ENCODE results near the gene TMEM139.

GRCh38 chr7:143281529-143281928, 3.2 kb upstream of the TMEM139 start:
- TF ChIP-seq, protein P1, sequence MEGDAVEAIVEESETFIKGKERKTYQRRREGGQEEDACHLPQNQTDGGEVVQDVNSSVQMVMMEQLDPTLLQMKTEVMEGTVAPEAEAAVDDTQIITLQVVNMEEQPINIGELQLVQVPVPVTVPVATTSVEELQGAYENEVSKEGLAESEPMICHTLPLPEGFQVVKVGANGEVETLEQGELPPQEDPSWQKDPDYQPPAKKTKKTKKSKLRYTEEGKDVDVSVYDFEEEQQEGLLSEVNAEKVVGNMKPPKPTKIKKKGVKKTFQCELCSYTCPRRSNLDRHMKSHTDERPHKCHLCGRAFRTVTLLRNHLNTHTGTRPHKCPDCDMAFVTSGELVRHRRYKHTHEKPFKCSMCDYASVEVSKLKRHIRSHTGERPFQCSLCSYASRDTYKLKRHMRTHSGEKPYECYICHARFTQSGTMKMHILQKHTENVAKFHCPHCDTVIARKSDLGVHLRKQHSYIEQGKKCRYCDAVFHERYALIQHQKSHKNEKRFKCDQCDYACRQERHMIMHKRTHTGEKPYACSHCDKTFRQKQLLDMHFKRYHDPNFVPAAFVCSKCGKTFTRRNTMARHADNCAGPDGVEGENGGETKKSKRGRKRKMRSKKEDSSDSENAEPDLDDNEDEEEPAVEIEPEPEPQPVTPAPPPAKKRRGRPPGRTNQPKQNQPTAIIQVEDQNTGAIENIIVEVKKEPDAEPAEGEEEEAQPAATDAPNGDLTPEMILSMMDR (IDR thresholded peaks at IDR 0.05): no peak
- TF ChIP-seq JUND (IDR thresholded peaks at IDR 0.05) (no peak), EP300 (IDR thresholded peaks at IDR 0.05; ENCODE audit: borderline replicate concordance in 1 of 2, low read depth in 1 of 2, low read length in 1 of 2) (no peak), MAX (IDR thresholded peaks at IDR 0.05; ENCODE audit: low read depth) (no peak), MEF2A (IDR thresholded peaks at IDR 0.05; ENCODE audit: borderline replicate concordance, low read depth) (no peak), ELF1 (IDR thresholded peaks at IDR 0.05) (no peak), CHD2 (IDR thresholded peaks at IDR 0.05; ENCODE audit: low read length, partially characterized antibody) (no peak), REST (IDR thresholded peaks at IDR 0.05; ENCODE audit: low read depth, low read length) (no peak), SMC3 (IDR thresholded peaks at IDR 0.05; ENCODE audit: low read depth, low read length) (no peak), POLR2AphosphoS5 (IDR thresholded peaks at IDR 0.05; ENCODE audit: low read depth, low read length) (no peak)
- TF ChIP-seq, protein P2, sequence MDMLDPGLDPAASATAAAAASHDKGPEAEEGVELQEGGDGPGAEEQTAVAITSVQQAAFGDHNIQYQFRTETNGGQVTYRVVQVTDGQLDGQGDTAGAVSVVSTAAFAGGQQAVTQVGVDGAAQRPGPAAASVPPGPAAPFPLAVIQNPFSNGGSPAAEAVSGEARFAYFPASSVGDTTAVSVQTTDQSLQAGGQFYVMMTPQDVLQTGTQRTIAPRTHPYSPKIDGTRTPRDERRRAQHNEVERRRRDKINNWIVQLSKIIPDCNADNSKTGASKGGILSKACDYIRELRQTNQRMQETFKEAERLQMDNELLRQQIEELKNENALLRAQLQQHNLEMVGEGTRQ (IDR thresholded peaks at IDR 0.05; ENCODE audit: borderline replicate concordance, low read depth, low read length): no peak
